Measurements from ENCODE around the gene CST7.
"Not testable (repeated sequence)": the region's sequence is repeated elsewhere in the genome, so short reads cannot be mapped to it uniquely, and the experiment has no call there.

CST7 gene

GRCh38 chr20:24987873-24988835, 39.1 kb downstream of the CST7 start:
- DNase-seq = no peak

- no peak for DNase-seq
Observed at GRCh38 chr20:24989162-24989561, 40.1 kb downstream of the CST7 start.

GRCh38 chr20:24990810-24991252, 41.8 kb downstream of the CST7 start:
- DNase-seq = no peak

GRCh38 chr20:24991897-24992486, 42.9 kb downstream of the CST7 start:
- DNase-seq = peak in 1 of 2 experiments; percentile 9

- peak; percentile 94 to 97 for DNase-seq
Observed at GRCh38 chr20:24992487-24993205, 43.6 kb downstream of the CST7 start, which contains the start of gene APMAP. Gene APMAP (minus strand): TSS chr20:24992751. CDS start chr20:24992688, 63 bp downstream.

- DNase-seq = no peak
Observed at GRCh38 chr20:24993337-24994185, 44.5 kb downstream of the CST7 start.

GRCh38 chr20:24994186-24994465, 45.1 kb downstream of the CST7 start:
- no peak for DNase-seq

- DNase-seq = peak; percentile 69 to 76
Observed at GRCh38 chr20:24994470-24995368, 45.6 kb downstream of the CST7 start.

- DNase-seq = no peak
Observed at GRCh38 chr20:24995741-24996448, 46.8 kb downstream of the CST7 start.

GRCh38 chr20:24996449-24997377, 47.6 kb downstream of the CST7 start:
- no peak for DNase-seq

- no peak for DNase-seq
Observed at GRCh38 chr20:24998121-24998520, 49.1 kb downstream of the CST7 start.

GRCh38 chr20:24998631-24999445, 49.8 kb downstream of the CST7 start:
- no peak for DNase-seq

GRCh38 chr20:24999568-24999967, 50.5 kb downstream of the CST7 start:
- DNase-seq = no peak

- no peak for DNase-seq
Observed at GRCh38 chr20:25000268-25000801, 51.3 kb downstream of the CST7 start.

- DNase-seq = not testable (repeated sequence)
Observed at GRCh38 chr20:25001323-25001722, 52.3 kb downstream of the CST7 start.

- no peak for DNase-seq
Observed at GRCh38 chr20:25003002-25003401, 53.9 kb downstream of the CST7 start.

- DNase-seq = no peak
Observed at GRCh38 chr20:25005220-25005619, 56.2 kb downstream of the CST7 start.

GRCh38 chr20:25005661-25006060, 56.6 kb downstream of the CST7 start:
- no peak for DNase-seq

Data from stimulated activated CD4-positive, alpha-beta T cell treated with anti-CD3 and anti-CD28 coated beads, Interleukin-4, amount 100 ng/mL, for 4 hours (primary cell).